ENCODE data around the gene GJE1. TPM values are rescaled to one million over a fixed set of nuclear protein-coding genes. Genes with fewer than 3 reads are reported as not detected.

Gene GJE1
- total and polyA plus RNA-seq, 10 of the 15 experiments (the other 5 are each of a cell fraction or from before 2014, with no cell fraction given): not detected

DNA sequence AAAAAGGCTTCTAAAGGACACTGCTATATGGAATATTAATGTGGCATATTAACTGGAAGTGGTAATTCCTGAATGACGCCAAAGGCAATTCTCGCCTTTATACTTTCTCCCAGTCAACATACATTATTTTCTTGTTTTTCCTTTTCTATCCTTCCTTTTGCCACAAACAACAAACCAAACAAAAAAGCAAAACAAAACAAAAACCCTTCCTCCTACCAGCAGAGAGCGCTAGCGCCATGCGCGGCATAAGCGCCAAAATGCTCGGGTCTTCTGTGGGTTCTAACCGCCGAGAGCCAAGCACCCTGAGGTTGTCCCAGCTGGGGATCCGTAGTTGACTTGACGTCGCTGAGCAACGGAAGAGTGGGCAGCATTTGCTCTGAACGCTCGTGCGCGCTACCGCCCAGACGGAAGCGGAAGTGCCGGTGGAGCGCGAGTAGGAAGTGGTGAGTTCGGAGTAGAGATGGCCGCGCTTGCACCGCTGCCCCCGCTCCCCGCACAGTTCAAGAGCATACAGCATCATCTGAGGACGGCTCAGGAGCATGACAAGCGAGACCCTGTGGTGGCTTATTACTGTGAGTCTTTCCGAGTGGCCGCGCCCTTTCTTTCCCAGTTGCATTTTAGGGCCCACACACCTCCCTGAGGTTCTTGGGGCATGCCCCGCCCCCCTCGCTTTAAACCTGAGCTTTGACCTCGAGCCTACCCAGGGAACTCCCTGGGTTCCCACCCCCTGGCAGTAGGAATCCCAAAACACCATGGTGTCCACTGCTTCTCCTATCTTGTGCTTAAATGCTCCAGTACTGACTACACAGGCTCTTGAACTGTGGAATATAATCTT, 14.3 kb downstream of the GJE1 start, which contains the start of the genes NMBR and VTA1 (continued):
- TF ChIP-seq, protein P1, sequence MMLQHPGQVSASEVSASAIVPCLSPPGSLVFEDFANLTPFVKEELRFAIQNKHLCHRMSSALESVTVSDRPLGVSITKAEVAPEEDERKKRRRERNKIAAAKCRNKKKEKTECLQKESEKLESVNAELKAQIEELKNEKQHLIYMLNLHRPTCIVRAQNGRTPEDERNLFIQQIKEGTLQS (IDR thresholded peaks at IDR 0.05; ENCODE audit: borderline replicate concordance, extremely low read depth, low read depth, low read length): no peak
- no peak for TF ChIP-seq HDAC6 (IDR thresholded peaks at IDR 0.05; ENCODE audit: unreplicated experiment)
- TF ChIP-seq NR2C2 (IDR thresholded peaks at IDR 0.05; ENCODE audit: borderline replicate concordance, control insufficient read depth, insufficient read length, low read depth): no peak
- peak; percentile 3 for TF ChIP-seq RELA (IDR thresholded peaks at IDR 0.05; ENCODE audit: borderline replicate concordance, partially characterized antibody)
- peak; percentile 70 for TF ChIP-seq HCFC1 (IDR thresholded peaks at IDR 0.05; ENCODE audit: low read length)
- peak; percentile 89 for TF ChIP-seq POLR2AphosphoS2 (IDR thresholded peaks at IDR 0.05; ENCODE audit: low read depth, low read length)
- peak; percentile 95 for TF ChIP-seq YY1 (IDR thresholded peaks at IDR 0.05; ENCODE audit: low read depth, low read length)
- TF ChIP-seq E4F1 (IDR thresholded peaks at IDR 0.05; ENCODE audit: borderline replicate concordance, partially characterized antibody): peak; percentile 92
- no peak for TF ChIP-seq BCL11A (IDR thresholded peaks at IDR 0.05; ENCODE audit: low read depth, low read length)
- no peak for TF ChIP-seq MTA3 (IDR thresholded peaks at IDR 0.05; ENCODE audit: borderline replicate concordance, low read length)
- TF ChIP-seq IKZF2 (IDR thresholded peaks at IDR 0.05): peak; percentile 23 to 36; a peak in 1 of 4 replicates
- TF ChIP-seq, protein P2, sequence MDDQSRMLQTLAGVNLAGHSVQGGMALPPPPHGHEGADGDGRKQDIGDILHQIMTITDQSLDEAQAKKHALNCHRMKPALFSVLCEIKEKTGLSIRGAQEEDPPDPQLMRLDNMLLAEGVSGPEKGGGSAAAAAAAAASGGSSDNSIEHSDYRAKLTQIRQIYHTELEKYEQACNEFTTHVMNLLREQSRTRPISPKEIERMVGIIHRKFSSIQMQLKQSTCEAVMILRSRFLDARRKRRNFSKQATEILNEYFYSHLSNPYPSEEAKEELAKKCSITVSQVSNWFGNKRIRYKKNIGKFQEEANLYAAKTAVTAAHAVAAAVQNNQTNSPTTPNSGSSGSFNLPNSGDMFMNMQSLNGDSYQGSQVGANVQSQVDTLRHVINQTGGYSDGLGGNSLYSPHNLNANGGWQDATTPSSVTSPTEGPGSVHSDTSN (IDR thresholded peaks at IDR 0.05; ENCODE audit: insufficient replicate concordance, low read depth, low read length): no peak
- no peak for TF ChIP-seq YBX1 (IDR thresholded peaks at IDR 0.05)
- TF ChIP-seq SIN3A (IDR thresholded peaks at IDR 0.05; ENCODE audit: low read depth, low read length): peak; percentile 95
- peak; percentile 93 to 96 for TF ChIP-seq BHLHE40 (IDR thresholded peaks at IDR 0.05; ENCODE audit: borderline replicate concordance in 1 of 2, low read depth in 2 of 2, low read length in 1 of 2)
- 0 out of 2 replicates have a peak, but pooled peaks have one; percentile 68 for TF ChIP-seq DPF2 (IDR thresholded peaks at IDR 0.05)
- no peak for TF ChIP-seq ZNF274 (IDR thresholded peaks at IDR 0.05; ENCODE audit: insufficient read depth, insufficient read length)
- peak; percentile 96 for TF ChIP-seq CBFB (IDR thresholded peaks at IDR 0.05; ENCODE audit: low read depth)
- TF ChIP-seq SUPT20H (IDR thresholded peaks at IDR 0.05; ENCODE audit: borderline replicate concordance, control insufficient read depth, low read depth, low read length): no peak
- TF ChIP-seq RUNX3 (IDR thresholded peaks at IDR 0.05; ENCODE audit: low read length): peak; percentile 97
- TF ChIP-seq ZNF384 (IDR thresholded peaks at IDR 0.05; ENCODE audit: borderline replicate concordance, low read depth, low read length): no peak
- TF ChIP-seq PAX5 (IDR thresholded peaks at IDR 0.05; ENCODE audit: borderline replicate concordance, low read depth, low read length): peak; percentile 54; the same call in 1 of the 2 replicates
- peak in 1 of 2 experiments; percentile 66; a peak in 2 of 3 replicates for TF ChIP-seq EGR1 (IDR thresholded peaks at IDR 0.05; ENCODE audit: borderline replicate concordance in 1 of 2, low read depth in 2 of 2, low read length in 2 of 2)
- TF ChIP-seq RFX5 (IDR thresholded peaks at IDR 0.05; ENCODE audit: low read depth, low read length): no peak; the same call in 1 of the 2 replicates
- no peak; the same call in 1 of the 2 replicates for TF ChIP-seq NFYB (IDR thresholded peaks at IDR 0.05; ENCODE audit: insufficient read depth, low read depth, low read length)
- TF ChIP-seq ASH2L (IDR thresholded peaks at IDR 0.05; ENCODE audit: borderline replicate concordance, low read depth): no peak
- TF ChIP-seq SRF (IDR thresholded peaks at IDR 0.05; ENCODE audit: low read depth in 2 of 2, low read length in 2 of 2): no peak
